DND-41 (cell line): Measurements from ENCODE around the gene ATP6V0B.

Experiments
- ATAC-seq: fragments of 200-7000 bp; cut with Tn5 transposase; 3 replicates; pipeline ENCODE4 v1.9.1; 2021; ENCODE audit warnings: low read depth; ENCODE audit not compliant: insufficient read depth
- DNase-seq: peaks from one replicate; pipeline ENCODE4 v3.0.0-alpha.2; 2020
- H2AFZ ChIP-seq: 2 replicates; pipeline ENCODE4 v1.6.0; 2012; ENCODE audit warnings: low read depth, low read length
- H3K27ac ChIP-seq: 2 replicates; pipeline ENCODE4 v1.5.1; 2012; ENCODE audit warnings: low read length, inconsistent platforms
- H3K27me3 ChIP-seq: fragments of 200-600 bp; sonication (generic); 2 replicates; pipeline ENCODE4 v1.6.0; 2012; ENCODE audit warnings: low read length, mild to moderate bottlenecking, inconsistent platforms; ENCODE audit not compliant: insufficient read depth, poor library complexity
- H3K36me3 ChIP-seq: 2 replicates; pipeline ENCODE4 v1.5.1; 2012; ENCODE audit warnings: low read length, inconsistent platforms; ENCODE audit not compliant: insufficient read depth
- H3K4me1 ChIP-seq: 2 replicates; pipeline ENCODE4 v1.5.1; 2012; ENCODE audit warnings: mild to moderate bottlenecking, low read length; ENCODE audit not compliant: insufficient read depth
- H3K4me2 ChIP-seq: 2 replicates; pipeline ENCODE4 v1.6.0; 2012; ENCODE audit warnings: mild to moderate bottlenecking, moderate library complexity, low read length, inconsistent platforms; ENCODE audit not compliant: insufficient read depth
- H3K4me3 ChIP-seq, 2 experiments: fragments of 200-600 bp in 1 of 2; shearing (Covaris generic) in 1 of 2; 2 replicates each; pipeline ENCODE4 v1.5.1; 2012 to 2016; ENCODE audit warnings: inconsistent platforms in 2 of 2, low read length in 2 of 2, mild to moderate bottlenecking in 2 of 2, low read depth in 1 of 2, moderate library complexity in 1 of 2
- H3K79me2 ChIP-seq: 2 replicates; pipeline ENCODE4 v1.6.0; 2012; ENCODE audit warnings: low read length, inconsistent platforms; ENCODE audit not compliant: insufficient read depth
- H3K9ac ChIP-seq: 2 replicates; pipeline ENCODE4 v1.6.0; 2012; ENCODE audit warnings: low read depth, mild to moderate bottlenecking, inconsistent platforms, low read length, moderate library complexity
- H3K9me3 ChIP-seq: 2 replicates; pipeline ENCODE4 v1.5.1; 2012; ENCODE audit warnings: low read length, moderate library complexity, mild to moderate bottlenecking, inconsistent platforms; ENCODE audit not compliant: insufficient read depth, severe bottlenecking
- H4K20me1 ChIP-seq: 2 replicates; pipeline ENCODE4 v1.6.0; 2012; ENCODE audit warnings: low read length; ENCODE audit not compliant: insufficient read depth
- CTCF ChIP-seq: IDR thresholded peaks from 2 replicates; pipeline ENCODE4 v1.5.1; 2012; ENCODE audit warnings: borderline replicate concordance, low read length, moderate library complexity, mild to moderate bottlenecking; ENCODE audit not compliant: poor library complexity, severe bottlenecking; ENCODE audit errors: extremely low read depth
- EZH2 ChIP-seq: IDR thresholded peaks from 3 replicates; pipeline ENCODE4 v1.6.1; 2012; ENCODE audit warnings: borderline replicate concordance, low read depth, mild to moderate bottlenecking, moderate library complexity, low read length, inconsistent platforms; ENCODE audit not compliant: severe bottlenecking

ATP6V0B gene

DNA sequence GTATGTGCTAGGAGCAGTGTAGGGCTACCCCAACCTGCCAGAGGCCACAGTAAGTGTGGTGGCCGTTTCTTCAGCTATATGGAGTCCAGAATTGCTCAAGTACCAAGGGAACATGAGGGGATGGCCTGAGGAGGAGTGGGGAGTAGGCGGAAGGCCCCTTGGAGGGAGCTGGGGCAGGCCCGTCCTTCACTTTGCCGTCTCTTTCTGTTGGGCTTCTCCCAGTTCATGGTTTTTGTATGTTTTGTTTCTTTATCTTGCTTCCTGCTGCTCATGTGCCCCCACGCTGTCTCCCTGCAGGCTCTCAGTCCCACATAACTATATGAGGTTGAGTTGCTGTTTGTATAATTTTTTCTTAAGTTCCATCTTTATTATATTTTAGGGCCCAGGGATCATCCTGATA is 10.9 kb upstream of the ATP6V0B start:
- H3K9me3 ChIP-seq: no peaks in the 10 kb centered on the region
- DNase-seq (no peak), ATAC-seq (no peak)
- no peak overlapping the region for H2AFZ ChIP-seq
- H4K20me1 ChIP-seq: 0 out of 2 replicates have a peak, but pooled peaks cover 3% of the 10 kb centered on the region
- no peak overlapping the region for H3K27ac ChIP-seq
- peaks cover 25% of the 10 kb centered on the region for H3K36me3 ChIP-seq
- no peaks in the 10 kb centered on the region for H3K27me3 ChIP-seq
- H3K4me3 ChIP-seq: no peak overlapping the region
- no peak overlapping the region for H3K9ac ChIP-seq
- no peaks in the 10 kb centered on the region for H3K79me2 ChIP-seq
- H3K4me1 ChIP-seq: no peaks in the 10 kb centered on the region
- TF ChIP-seq EZH2 (no peak), CTCF (no peak)
- H3K4me2 ChIP-seq: no peak overlapping the region

DNA sequence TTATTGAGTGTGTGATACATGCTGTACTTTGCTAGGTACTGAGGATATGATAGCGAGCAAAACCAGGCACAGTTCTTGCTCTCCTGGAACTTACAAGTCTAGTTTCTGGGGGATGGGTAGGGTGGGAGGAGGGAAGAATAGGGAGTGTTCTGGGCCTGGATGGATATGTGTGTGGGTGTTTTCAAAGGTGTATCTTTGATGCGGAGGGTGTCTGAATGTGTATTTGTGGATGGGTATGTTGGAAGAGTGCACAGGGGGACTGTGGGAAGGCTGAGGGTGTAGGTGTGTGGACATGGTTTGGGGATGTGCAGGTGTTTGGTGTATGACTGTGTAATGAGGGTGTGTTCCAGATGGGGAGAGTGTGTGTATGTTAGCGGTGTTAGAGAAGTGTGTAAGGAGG is 9.4 kb upstream of the ATP6V0B start:
- no peak for DNase-seq
- no peak for ATAC-seq
- Histone ChIP-seq H3K4me3 (no peak overlapping the region), H4K20me1 (0 out of 2 replicates have a peak, but pooled peaks cover 3% of the 10 kb centered on the region), H3K27ac (no peak overlapping the region), H3K4me1 (peaks cover 9% of the 10 kb centered on the region), H3K9ac (no peak overlapping the region), H3K4me2 (no peak overlapping the region), H3K79me2 (peaks cover 5% of the 10 kb centered on the region), H3K9me3 (no peaks in the 10 kb centered on the region), H2AFZ (no peak overlapping the region), H3K27me3 (no peaks in the 10 kb centered on the region), H3K36me3 (peaks cover 24% of the 10 kb centered on the region)
- TF ChIP-seq CTCF (no peak), EZH2 (no peak)

DNA sequence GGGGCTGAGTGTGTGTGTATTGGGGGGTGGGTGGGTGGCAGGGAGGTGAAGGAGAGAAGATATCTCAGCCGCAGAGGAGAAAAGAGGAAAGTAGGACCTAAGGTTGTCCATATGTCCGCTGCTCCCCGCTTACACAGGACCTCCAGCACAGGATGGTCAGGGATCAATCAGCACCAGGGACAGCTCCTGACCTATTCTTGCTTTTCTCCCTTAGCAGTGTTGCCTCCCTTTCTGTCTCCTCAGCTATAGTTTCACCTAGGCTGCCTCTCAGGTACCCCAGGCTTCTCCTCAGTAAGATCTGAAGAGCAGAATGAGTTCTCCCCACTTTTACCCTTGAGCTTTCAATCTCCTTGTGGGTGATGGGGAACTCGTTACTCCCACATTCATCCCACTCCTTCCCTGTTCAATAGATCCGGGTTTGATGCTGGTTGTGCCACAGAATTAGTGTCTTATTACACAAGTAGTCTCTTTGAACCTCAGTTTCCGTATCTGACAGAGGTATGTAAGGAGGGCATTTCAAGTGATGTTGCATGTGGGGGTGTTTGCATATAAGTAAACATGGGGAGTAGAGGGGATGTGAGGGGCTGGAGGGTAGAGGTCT is 6.3 kb upstream of the ATP6V0B start:
- peak; percentile 59 for DNase-seq
- Histone ChIP-seq H3K4me3 (no peak overlapping the region), H3K4me2 (no peak overlapping the region), H3K9ac (no peak overlapping the region), H3K9me3 (no peaks in the 10 kb centered on the region), H3K27me3 (no peaks in the 10 kb centered on the region), H2AFZ (no peak overlapping the region), H3K36me3 (peaks cover 14% of the 10 kb centered on the region; the same call in 1 of the 2 replicates), H4K20me1 (0 out of 2 replicates have a peak, but pooled peaks cover 3% of the 10 kb centered on the region), H3K79me2 (peaks cover 15% of the 10 kb centered on the region), H3K4me1 (peaks cover 25% of the 10 kb centered on the region), H3K27ac (no peak overlapping the region)
- TF ChIP-seq EZH2 (no peak), CTCF (no peak)
- no peak for ATAC-seq

- DNase-seq (no peak), ATAC-seq (no peak)
- Histone ChIP-seq H3K9me3 (no peaks in the 10 kb centered on the region), H2AFZ (0 out of 2 replicates have a peak overlapping the region, but pooled peaks have one; percentile 50), H4K20me1 (0 out of 2 replicates have a peak, but pooled peaks cover 3% of the 10 kb centered on the region), H3K9ac (no peak overlapping the region), H3K79me2 (peaks cover 15% of the 10 kb centered on the region), H3K4me1 (peaks cover 34% of the 10 kb centered on the region), H3K4me3 (peak overlapping the region in 1 of 2 experiments; percentile 100; a peak in 2 of 4 replicates), H3K27ac (no peak overlapping the region), H3K36me3 (peaks cover 14% of the 10 kb centered on the region; the same call in 1 of the 2 replicates), H3K27me3 (no peaks in the 10 kb centered on the region), H3K4me2 (peak overlapping the region; percentile 96)
- no peak for TF ChIP-seq EZH2
- TF ChIP-seq CTCF: no peak
Measured at GRCh38 chr1:43969416-43969745, 5.4 kb upstream of the ATP6V0B start.
